Left lung (tissue), 10 donors: ENCODE measurements around the gene STPG3. TPM values are rescaled to one million over a fixed set of nuclear protein-coding genes. Genes with fewer than 3 reads are reported as not detected.
A peak's percentile ranks its signal among the peaks of the same experiment; 100 is the strongest.

Experiments
- ATAC-seq: fragments of 200-7000 bp; cut with Tn5 transposase; one replicate; pipeline ENCODE4 v1.9.1; 2020; ENCODE audit warnings: moderate library complexity
- DNase-seq, 4 donors: peaks; one replicate each; pipeline ENCODE4 v3.0.0-alpha.2; 2013 to 2020
- H3K27ac ChIP-seq, 2 donors: fragments of 200-600 bp; sonication (generic) in 1 of 2; one replicate each; pipeline versions ENCODE4 v1.5.0 to v1.8.0; 2020 to 2021
- H3K27me3 ChIP-seq, 2 donors: fragments of 200-600 bp; sonication (generic) in 1 of 2; one replicate each; pipeline versions ENCODE4 v1.5.0 to v1.8.0; 2020 to 2021
- H3K36me3 ChIP-seq, 2 donors: fragments of 200-600 bp; sonication (generic) in 1 of 2; one replicate each; pipeline versions ENCODE4 v1.5.0 to v1.8.0; 2020 to 2021
- H3K4me1 ChIP-seq, 2 donors: fragments of 200-600 bp; one replicate each; pipeline ENCODE4 v1.8.0; 2021
- H3K4me3 ChIP-seq, 2 donors: fragments of 200-600 bp; sonication (generic) in 1 of 2; one replicate each; pipeline versions ENCODE4 v1.5.0 to v1.8.0; 2020 to 2021; ENCODE audit warnings: mild to moderate bottlenecking in 1 of 2
- H3K9me3 ChIP-seq, 2 donors: fragments of 200-600 bp; sonication (generic) in 1 of 2; one replicate each; pipeline versions ENCODE4 v1.5.0 to v1.8.0; 2020 to 2021
- intact Hi-C, 2 donors: fragments of 100-400 bp; cut with DNase I; formaldehyde crosslinking; loops; one replicate each; pipeline versions ENCODE4 v1.11.2 to v1.14.2; 2022
- polyA plus RNA-seq, 6 donors: library from polyadenylated mRNA; unstranded; fragments of 120-200 nt; gene quantifications; one replicate each; pipeline ENCODE4 v1.2.1, GENCODE V29; 2013; ENCODE audit not compliant: insufficient read length in 6 of 6
- total RNA-seq, 2 donors: library from RNA; stranded (reverse); fragmentation: NEBNext Ultra II Directional; extraction: Animal tissue kit (Norgen Biotek cat#: 25700); gene quantifications; one replicate each; pipeline ENCODE4 v1.2.1, GENCODE V29; 2021
- TF ChIP-seq, protein P1 (sequence below), 2 donors: fragments of 200-600 bp; sonication (generic) in 1 of 2; IDR thresholded peaks; one replicate each; pipeline versions ENCODE4 v1.5.0 to v1.8.0; 2021; ENCODE audit warnings: antibody characterized with exemption in 2 of 2
- donor health status: DM: no; HTN: yes; CAD: no.
- donor health status: DM: no; HTN: no; CAD: no.

STPG3 gene
- total and polyA plus RNA-seq, 8 donors: 0.69 to 1.4 (median 0.89) TPM; not detected in 2

DNA sequence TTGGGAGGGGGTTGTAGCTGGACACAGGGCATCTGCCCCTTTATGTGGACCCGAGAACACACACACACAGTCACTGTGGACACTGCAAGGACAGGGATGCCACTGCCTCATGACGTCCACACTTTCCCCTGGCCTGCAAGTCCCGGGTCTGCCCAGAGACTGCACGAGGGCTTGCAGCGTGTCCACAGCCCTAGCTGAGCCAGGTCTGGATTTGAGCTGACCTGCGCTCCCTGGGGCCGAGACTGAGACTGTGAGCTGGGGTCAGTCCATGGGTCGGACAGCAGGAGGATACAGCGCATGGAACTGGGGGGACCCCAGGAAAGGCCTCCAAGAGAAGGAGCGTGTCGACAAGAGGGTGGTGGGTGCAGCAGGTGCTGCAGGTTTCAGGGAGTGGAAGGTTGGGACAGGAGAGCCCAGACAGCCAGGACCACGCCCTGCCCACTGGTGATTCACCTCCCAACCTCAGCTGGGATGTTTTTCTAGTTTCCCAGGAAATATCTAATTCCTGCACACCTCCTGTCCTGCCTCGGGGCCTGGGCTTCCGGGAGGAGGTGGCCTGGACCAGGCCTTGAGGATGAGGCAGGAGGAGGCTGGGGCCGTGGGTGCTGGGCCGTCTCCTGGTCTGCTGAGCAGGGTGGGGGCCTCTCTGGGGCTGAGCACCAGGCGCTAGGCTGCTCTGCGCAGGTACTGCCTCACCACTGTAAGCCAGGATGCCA is 24.6 kb upstream of the STPG3 start:
- Histone ChIP-seq H3K27ac (peak overlapping the region; percentile 45 to 65), H3K36me3 (no peaks in the 10 kb centered on the region), H3K4me1 (peaks cover 12 to 45% of the 10 kb centered on the region in 2 donors), H3K4me3 (no peak overlapping the region), H3K9me3 (no peaks in the 10 kb centered on the region), H3K27me3 (peaks cover 0 to 59% of the 10 kb centered on the region in 2 donors)
- TF ChIP-seq, protein P1, sequence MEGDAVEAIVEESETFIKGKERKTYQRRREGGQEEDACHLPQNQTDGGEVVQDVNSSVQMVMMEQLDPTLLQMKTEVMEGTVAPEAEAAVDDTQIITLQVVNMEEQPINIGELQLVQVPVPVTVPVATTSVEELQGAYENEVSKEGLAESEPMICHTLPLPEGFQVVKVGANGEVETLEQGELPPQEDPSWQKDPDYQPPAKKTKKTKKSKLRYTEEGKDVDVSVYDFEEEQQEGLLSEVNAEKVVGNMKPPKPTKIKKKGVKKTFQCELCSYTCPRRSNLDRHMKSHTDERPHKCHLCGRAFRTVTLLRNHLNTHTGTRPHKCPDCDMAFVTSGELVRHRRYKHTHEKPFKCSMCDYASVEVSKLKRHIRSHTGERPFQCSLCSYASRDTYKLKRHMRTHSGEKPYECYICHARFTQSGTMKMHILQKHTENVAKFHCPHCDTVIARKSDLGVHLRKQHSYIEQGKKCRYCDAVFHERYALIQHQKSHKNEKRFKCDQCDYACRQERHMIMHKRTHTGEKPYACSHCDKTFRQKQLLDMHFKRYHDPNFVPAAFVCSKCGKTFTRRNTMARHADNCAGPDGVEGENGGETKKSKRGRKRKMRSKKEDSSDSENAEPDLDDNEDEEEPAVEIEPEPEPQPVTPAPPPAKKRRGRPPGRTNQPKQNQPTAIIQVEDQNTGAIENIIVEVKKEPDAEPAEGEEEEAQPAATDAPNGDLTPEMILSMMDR (IDR thresholded peaks at IDR 0.05): no peak
- no peak for DNase-seq
- ATAC-seq: no peak
- intact Hi-C loops: no loop called here

DNA sequence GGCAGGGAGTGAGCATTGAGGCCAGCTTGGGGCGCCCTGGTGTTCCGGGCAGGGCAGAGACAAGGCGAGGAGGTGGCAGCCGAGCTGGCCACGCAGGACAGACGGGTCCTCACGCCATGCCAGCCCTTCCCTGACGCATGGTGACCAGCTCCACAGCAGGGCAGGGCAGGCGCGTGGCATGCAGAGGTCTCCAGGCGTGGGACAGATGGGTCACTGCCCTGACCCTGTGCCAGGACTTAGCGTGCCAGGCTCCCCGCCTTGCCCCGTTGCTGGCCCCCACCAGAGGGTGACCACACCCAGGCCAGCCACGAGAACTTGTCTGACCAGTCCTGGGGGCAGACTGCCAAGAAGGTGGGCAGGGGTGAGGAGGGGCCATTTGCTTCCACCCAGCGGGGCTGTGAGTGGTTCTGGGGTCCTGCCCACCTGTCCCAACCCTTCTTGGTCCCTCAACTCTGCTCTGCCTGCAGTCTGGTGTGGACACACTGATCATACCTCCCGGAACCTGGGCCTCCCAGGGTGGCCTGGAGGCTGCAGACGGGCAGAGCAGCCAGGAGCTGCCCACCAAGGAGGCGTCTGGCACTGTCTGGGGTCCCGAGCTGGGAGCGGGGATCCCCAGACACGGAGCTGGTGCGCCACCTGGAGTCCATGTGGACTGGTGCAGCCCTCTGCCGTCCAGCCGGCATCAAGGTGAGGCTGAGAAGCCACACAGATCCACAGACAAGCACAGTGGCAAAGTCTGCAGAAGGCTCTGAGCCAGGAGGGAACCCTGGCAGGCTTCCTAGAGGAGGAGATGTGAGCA is 23.8 kb upstream of the STPG3 start, which contains the start of gene RNF224:
Gene RNF224 (plus strand): TSS at position 449 of the 799 bp plus-strand sequence. CDS start 834 bp downstream, outside the sequence.
- peak within 1 kb of the TSS; percentile 45 to 65 for H3K27ac ChIP-seq
- no peak within 1 kb of the TSS for H3K4me3 ChIP-seq
- peaks cover 12 to 41% of the 10 kb centered on the region in 2 donors for H3K4me1 ChIP-seq
- H3K9me3 ChIP-seq: no peaks in the 10 kb centered on the region
- DNase-seq (peak in 3 of 4 donors; percentile 82 to 93 (median 83)), ATAC-seq (peak; percentile 70)
- H3K36me3 ChIP-seq: no peaks in the 10 kb centered on the region
- peaks cover 0 to 61% of the 10 kb centered on the region in 2 donors for H3K27me3 ChIP-seq
- TF ChIP-seq, protein P1 (IDR thresholded peaks at IDR 0.05): peak; percentile 73 to 91
- intact Hi-C loops: no loop called here

DNA sequence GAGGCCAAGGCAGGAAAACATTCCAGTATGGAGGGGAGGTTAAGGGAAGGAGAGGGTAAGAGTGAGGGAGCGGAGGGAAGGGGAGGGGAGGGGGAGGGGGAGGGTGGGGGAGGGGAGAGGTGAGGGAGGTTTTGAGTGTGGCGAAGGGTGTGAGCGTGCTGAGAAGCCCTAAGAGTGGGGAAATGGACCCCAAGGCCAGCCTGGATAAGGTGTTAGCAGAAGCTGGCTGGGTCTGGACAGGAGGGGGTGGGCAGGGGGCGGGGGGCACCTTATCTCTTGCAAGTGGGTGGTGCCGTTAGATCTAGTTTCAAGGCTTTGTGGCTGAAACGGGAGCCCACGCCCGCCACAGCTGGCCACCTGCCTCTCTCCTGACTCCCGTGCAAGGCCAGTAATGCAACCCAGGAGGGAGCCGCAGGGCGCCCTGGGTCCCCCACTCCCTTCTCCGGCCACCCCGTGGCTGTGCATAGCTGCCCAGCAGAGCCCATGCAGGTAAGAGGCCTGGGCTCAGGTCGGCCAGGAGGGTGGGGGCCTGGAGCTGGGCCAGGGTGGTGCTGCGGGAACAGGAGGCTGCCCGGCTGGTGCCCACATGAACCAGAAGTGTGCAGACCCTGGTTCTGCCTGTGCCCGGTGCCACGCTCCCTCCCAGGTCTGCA is 23.1 kb upstream of the STPG3 start:
- H3K4me1 ChIP-seq: peaks cover 5 to 33% of the 10 kb centered on the region in 2 donors
- no peaks in the 10 kb centered on the region for H3K9me3 ChIP-seq
- intact Hi-C loops: no loop called here
- no peak overlapping the region for H3K27ac ChIP-seq
- H3K4me3 ChIP-seq: no peak overlapping the region
- no peaks in the 10 kb centered on the region for H3K36me3 ChIP-seq
- ATAC-seq (no peak), DNase-seq (no peak)
- TF ChIP-seq, protein P1 (IDR thresholded peaks at IDR 0.05): no peak
- H3K27me3 ChIP-seq: peaks cover 0 to 63% of the 10 kb centered on the region in 2 donors

DNA sequence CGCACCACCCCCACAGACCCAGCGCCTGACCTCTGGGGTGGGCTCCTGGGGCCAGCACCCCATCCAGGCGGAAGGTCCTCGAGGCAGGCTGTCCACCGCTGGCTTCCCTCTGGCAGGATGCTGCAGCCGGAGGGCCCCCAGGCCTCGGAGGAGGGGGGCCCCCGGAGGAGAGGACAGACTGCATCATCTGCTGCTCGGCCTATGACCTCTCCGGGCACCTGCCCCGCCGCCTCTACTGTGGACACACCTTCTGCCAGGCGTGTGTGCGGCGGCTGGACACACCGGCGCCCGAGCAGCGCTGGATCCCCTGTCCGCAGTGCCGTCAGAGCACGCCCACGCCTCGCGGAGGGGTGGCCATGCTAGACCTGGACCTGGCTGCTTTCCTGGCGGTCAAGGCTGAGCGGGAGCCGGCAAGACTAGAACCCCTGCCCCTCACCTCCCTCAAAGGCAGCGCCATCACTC is 22.5 kb upstream of the STPG3 start:
- intact Hi-C loops: no loop called here
- no peak for ATAC-seq
- no peaks in the 10 kb centered on the region for H3K36me3 ChIP-seq
- no peak overlapping the region for H3K27ac ChIP-seq
- H3K4me3 ChIP-seq: no peak overlapping the region
- peaks cover 0 to 69% of the 10 kb centered on the region in 2 donors for H3K27me3 ChIP-seq
- no peak for DNase-seq
- TF ChIP-seq, protein P1 (IDR thresholded peaks at IDR 0.05): no peak
- peaks cover 3 to 30% of the 10 kb centered on the region in 2 donors for H3K4me1 ChIP-seq
- H3K9me3 ChIP-seq: no peaks in the 10 kb centered on the region
